OCI-LY7 (cell line): ENCODE measurements around the gene SAP30. TPM values are rescaled to one million over a fixed set of nuclear protein-coding genes. Genes with fewer than 3 reads are reported as not detected.

Experiments used
- BruUV-seq: library from RNA; stranded (reverse); fragments of 400-500 nt; replicated peaks from 2 replicates; lab custom pipeline; 2021; lab: Mats Ljungman, UMichigan
- CTCF ChIA-PET: fragments of 300-600 bp; sonication (Branson Sonifier 250); formaldehyde crosslinking; loops from one replicate; lab custom pipeline; 2022; ENCODE audit warnings: antibody characterized with exemption; ENCODE audit not compliant: unreplicated experiment; lab: Charles Lee
- POLR2A ChIA-PET: fragments of 300-600 bp; sonication (Branson Sonifier 250); formaldehyde crosslinking; loops from one replicate; lab custom pipeline; 2022; ENCODE audit warnings: antibody characterized with exemption; lab: Charles Lee
- DNase-seq: peaks from one replicate; pipeline ENCODE4 v3.0.0-alpha.2; 2015; ENCODE audit warnings: low spot score
- H2AFZ ChIP-seq: fragments of 200-600 bp; sonication (generic), shearing (Covaris generic); 2 replicates; pipeline ENCODE4 v1.6.1; 2014; ENCODE audit warnings: mild to moderate bottlenecking, antibody characterized with exemption, low read length, moderate library complexity
- H3K27ac ChIP-seq: fragments of 200-600 bp; sonication (generic); 2 replicates; pipeline ENCODE4 v1.5.1; 2014; ENCODE audit warnings: mixed run types, low read depth, mild to moderate bottlenecking, moderate library complexity, low read length, inconsistent platforms; ENCODE audit not compliant: poor library complexity, severe bottlenecking
- H3K36me3 ChIP-seq: fragments of 200-600 bp; sonication (generic); 2 replicates; pipeline ENCODE4 v1.6.1; 2014; ENCODE audit warnings: mild to moderate bottlenecking, antibody characterized with exemption, low read length, moderate library complexity, mixed read lengths; ENCODE audit not compliant: insufficient read depth
- H3K4me1 ChIP-seq: fragments of 200-600 bp; sonication (generic); 2 replicates; pipeline ENCODE4 v1.5.1; 2014; ENCODE audit warnings: mild to moderate bottlenecking, low read length; ENCODE audit not compliant: insufficient read depth, poor library complexity, severe bottlenecking
- H3K4me2 ChIP-seq: fragments of 200-600 bp; sonication (generic); 2 replicates; pipeline ENCODE4 v1.6.1; 2014; ENCODE audit warnings: mild to moderate bottlenecking, low read length
- H3K4me3 ChIP-seq: fragments of 200-600 bp; sonication (generic); 2 replicates; pipeline ENCODE4 v1.5.1; 2014; ENCODE audit warnings: mild to moderate bottlenecking, low read depth, low read length; ENCODE audit not compliant: poor library complexity, severe bottlenecking
- H3K79me2 ChIP-seq: fragments of 200-600 bp; sonication (generic); 2 replicates; pipeline ENCODE4 v1.6.1; 2016; ENCODE audit warnings: low read depth, mild to moderate bottlenecking, low read length, moderate library complexity, mixed read lengths; ENCODE audit not compliant: insufficient read depth
- H3K9me2 ChIP-seq: fragments of 200-600 bp; sonication (generic); 2 replicates; pipeline ENCODE4 v1.6.1; 2016; ENCODE audit warnings: mild to moderate bottlenecking, low read length, mixed read lengths; ENCODE audit not compliant: insufficient read depth
- H3K9me3 ChIP-seq: fragments of 200-600 bp; sonication (generic); 2 replicates; pipeline ENCODE4 v1.6.1; 2014; ENCODE audit warnings: mild to moderate bottlenecking, mixed run types, low read length, mixed read lengths
- H4K20me1 ChIP-seq: fragments of 200-600 bp; sonication (generic); 2 replicates; pipeline ENCODE4 v1.6.1; 2014; ENCODE audit warnings: mild to moderate bottlenecking, antibody characterized with exemption, low read length, moderate library complexity, mixed read lengths; ENCODE audit not compliant: insufficient read depth
- EZH2phosphoT487 ChIP-seq: fragments of 200-600 bp; sonication (generic); IDR thresholded peaks from 2 replicates; pipeline ENCODE4 v1.6.1; 2018; ENCODE audit warnings: low read depth, borderline replicate concordance, mild to moderate bottlenecking, mixed run types, antibody characterized with exemption, low read length, moderate library complexity, mixed read lengths
- intact Hi-C: fragments of 100-400 bp; cut with micrococcal nuclease; formaldehyde crosslinking; loops from one replicate; pipeline ENCODE4 v1.10.0; 2022; ENCODE audit not compliant: unreplicated experiment
- total RNA-seq, 2 experiments: library from RNA; depleted of rRNA in 1 of 2; stranded (reverse); fragments of >200 nt in 1 of 2; shearing (Covaris generic) in 1 of 2; gene quantifications; 2 replicates each; pipeline ENCODE4 v1.2.3, GENCODE V29; 2014 to 2022
- TF ChIP-seq, protein P1 (sequence below): fragments of 200-600 bp; sonication (generic); conservative IDR thresholded peaks from 2 replicates; pipeline ENCODE4 v1.5.1; 2014; ENCODE audit warnings: mild to moderate bottlenecking, antibody characterized with exemption, low read length, moderate library complexity, mixed read lengths

SAP30 gene
- total RNA-seq, 2 experiments from 2014 or later: 56.0 to 86.2 TPM

DNA sequence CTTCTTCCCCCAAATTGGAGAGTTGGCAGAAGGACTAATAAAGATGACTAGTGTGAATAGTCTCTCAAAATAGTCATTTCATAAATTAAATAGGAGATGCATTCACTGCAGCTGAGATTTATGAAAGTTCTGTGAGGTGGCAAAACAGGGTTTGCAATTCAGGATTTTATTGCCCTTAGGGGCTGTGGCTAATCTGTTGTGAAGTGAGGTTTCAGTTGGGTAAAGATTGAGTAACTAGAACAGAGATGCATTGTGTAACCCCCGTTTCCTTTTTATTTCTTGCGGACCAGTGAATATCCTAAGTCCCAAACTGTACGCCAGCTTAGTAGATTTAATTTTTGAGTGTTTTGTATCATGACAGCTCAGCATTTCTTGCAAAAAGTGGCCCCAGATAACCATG is 44.3 kb downstream of the SAP30 start:
- Histone ChIP-seq H2AFZ (no peak overlapping the region), H3K4me1 (no peaks in the 10 kb centered on the region), H3K36me3 (no peaks in the 10 kb centered on the region), H3K4me2 (no peak overlapping the region), H3K9me2 (no peaks in the 10 kb centered on the region), H3K27ac (no peak overlapping the region), H3K4me3 (no peak overlapping the region), H3K9me3 (no peaks in the 10 kb centered on the region), H4K20me1 (no peaks in the 10 kb centered on the region), H3K79me2 (no peaks in the 10 kb centered on the region)
- ChIA-PET POLR2A (interaction anchor here (0.7 kb wide), 1 partner anchor 391 kb away, joined by 3 read pairs; no protein-coding TSS in a partner anchor), CTCF (no interaction called here)
- TF ChIP-seq, protein P1, sequence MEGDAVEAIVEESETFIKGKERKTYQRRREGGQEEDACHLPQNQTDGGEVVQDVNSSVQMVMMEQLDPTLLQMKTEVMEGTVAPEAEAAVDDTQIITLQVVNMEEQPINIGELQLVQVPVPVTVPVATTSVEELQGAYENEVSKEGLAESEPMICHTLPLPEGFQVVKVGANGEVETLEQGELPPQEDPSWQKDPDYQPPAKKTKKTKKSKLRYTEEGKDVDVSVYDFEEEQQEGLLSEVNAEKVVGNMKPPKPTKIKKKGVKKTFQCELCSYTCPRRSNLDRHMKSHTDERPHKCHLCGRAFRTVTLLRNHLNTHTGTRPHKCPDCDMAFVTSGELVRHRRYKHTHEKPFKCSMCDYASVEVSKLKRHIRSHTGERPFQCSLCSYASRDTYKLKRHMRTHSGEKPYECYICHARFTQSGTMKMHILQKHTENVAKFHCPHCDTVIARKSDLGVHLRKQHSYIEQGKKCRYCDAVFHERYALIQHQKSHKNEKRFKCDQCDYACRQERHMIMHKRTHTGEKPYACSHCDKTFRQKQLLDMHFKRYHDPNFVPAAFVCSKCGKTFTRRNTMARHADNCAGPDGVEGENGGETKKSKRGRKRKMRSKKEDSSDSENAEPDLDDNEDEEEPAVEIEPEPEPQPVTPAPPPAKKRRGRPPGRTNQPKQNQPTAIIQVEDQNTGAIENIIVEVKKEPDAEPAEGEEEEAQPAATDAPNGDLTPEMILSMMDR: no peak
- no peak for TF ChIP-seq EZH2phosphoT487
- intact Hi-C loops: no loop called here
- DNase-seq: no peak
- BruUV-seq: no TSS peak

DNA sequence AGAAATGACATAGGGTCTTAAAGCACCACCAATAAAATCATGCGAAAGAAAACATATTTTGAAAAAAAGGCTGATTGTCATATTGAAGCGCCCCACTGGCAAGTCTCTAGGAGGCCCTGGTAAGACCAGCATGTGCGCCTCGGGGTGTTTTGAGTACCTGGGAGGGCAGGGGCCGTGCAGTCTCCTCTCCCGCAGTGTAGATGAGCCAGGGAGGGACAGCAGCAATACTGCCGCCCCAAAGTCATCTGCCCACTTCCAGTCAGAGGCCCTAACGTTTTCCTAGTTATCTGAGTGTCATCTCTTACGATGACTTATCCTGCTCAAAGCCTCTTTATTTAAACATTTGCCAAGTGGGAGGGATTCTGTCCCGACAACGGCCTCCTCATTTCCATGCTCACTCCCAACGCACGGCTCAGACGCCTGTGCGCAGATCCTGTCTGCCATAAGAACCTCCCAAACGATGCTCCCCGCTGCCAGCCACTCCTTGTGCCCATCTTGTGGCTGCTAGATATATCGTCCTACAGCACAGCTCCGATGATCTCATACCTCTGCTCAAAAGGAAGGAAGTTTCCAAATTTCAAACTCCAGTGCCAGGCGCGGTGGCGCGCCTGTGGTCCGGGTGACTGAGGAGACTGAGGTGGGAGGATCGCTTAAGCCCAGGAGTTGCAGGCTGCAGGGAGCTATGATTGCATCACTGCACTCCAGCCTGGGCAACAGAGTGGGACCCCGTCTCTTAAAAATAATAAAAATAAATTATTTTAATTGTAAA is 45.3 kb downstream of the SAP30 start:
- DNase-seq: no peak
- no peaks in the 10 kb centered on the region for H3K36me3 ChIP-seq
- no peak overlapping the region for H3K4me2 ChIP-seq
- H2AFZ ChIP-seq: no peak overlapping the region; the same call in 1 of the 2 replicates
- H3K4me3 ChIP-seq: no peak overlapping the region
- H3K9me2 ChIP-seq: no peaks in the 10 kb centered on the region
- ChIA-PET CTCF (no interaction called here), POLR2A (interaction anchor here (0.8 kb wide), 1 partner anchor 45 kb away, joined by 3 read pairs; no protein-coding TSS in a partner anchor)
- intact Hi-C loops: no loop called here
- H3K79me2 ChIP-seq: no peaks in the 10 kb centered on the region
- TF ChIP-seq EZH2phosphoT487: no peak
- TF ChIP-seq, protein P1: no peak
- no peak overlapping the region for H3K27ac ChIP-seq
- BruUV-seq: no TSS peak
- no peaks in the 10 kb centered on the region for H3K9me3 ChIP-seq
- no peaks in the 10 kb centered on the region for H4K20me1 ChIP-seq
- no peaks in the 10 kb centered on the region for H3K4me1 ChIP-seq

DNA sequence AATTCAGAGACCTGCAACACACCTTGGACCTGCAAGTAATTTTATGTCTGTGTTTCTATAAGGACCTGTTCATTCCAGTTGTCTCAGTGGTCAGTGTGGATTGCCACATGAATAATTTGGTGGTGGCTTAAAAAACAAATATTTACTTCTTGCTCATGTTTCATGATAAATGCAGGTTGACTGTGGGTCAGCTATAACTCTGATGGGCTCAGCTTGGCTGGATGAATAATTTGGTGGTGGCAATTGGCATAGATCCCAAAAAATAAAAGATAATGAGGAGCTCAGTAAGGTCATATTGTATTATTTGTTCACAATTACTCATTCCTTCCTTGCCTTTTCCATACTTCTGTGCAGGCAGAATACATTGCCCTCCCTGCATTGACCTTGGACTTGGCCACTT is 47.1 kb downstream of the SAP30 start:
- BruUV-seq: no TSS peak
- no peak overlapping the region for H3K4me3 ChIP-seq
- no peak overlapping the region for H3K27ac ChIP-seq
- H3K9me2 ChIP-seq: no peaks in the 10 kb centered on the region
- no peaks in the 10 kb centered on the region for H4K20me1 ChIP-seq
- H3K36me3 ChIP-seq: no peaks in the 10 kb centered on the region
- no peaks in the 10 kb centered on the region for H3K9me3 ChIP-seq
- TF ChIP-seq, protein P1: no peak
- no peak for TF ChIP-seq EZH2phosphoT487
- ChIA-PET POLR2A (no interaction called here), CTCF (no interaction called here)
- no peak for DNase-seq
- intact Hi-C loops: loop anchor here (1.0 kb wide), 3 partner anchors 99 to 405 kb away; no protein-coding TSS in a partner anchor
- no peak overlapping the region for H2AFZ ChIP-seq
- H3K79me2 ChIP-seq: no peaks in the 10 kb centered on the region
- no peak overlapping the region for H3K4me2 ChIP-seq
- no peaks in the 10 kb centered on the region for H3K4me1 ChIP-seq
